ENCODE data around the gene RNF187. TPM values are rescaled to one million over a fixed set of nuclear protein-coding genes. Genes with fewer than 3 reads are reported as not detected.

Gene RNF187
- total RNA-seq, 1 donor from 2014 or later = 153 TPM

DNA sequence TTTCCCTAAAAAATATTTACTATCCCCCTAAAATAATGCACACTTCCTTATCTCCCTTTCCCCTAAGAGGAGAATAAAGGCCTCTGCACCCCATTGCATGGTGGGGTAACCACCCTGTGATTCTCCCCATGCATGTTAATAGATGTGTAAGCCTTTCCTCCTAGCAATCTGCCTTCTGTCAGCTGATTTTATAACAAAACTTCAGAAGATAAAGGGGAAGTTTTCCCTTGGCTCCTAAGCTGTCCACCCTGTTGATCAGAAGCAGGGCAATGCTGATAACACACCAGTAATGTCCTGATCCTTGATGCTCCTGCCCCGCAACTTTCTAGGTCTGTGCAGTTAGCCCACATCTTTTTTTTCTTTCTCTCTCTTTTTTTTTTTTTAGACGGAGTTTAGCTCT is 11.4 kb upstream of the RNF187 start:
- Mint-ChIP-seq H3K36me3 (ENCODE audit: low read depth, unreplicated experiment) (no peaks in the 10 kb centered on the region), H3K27ac (ENCODE audit: unreplicated experiment) (no peak overlapping the region), H3K27me3 (ENCODE audit: unreplicated experiment) (peaks cover 6% of the 10 kb centered on the region), H3K4me1 (ENCODE audit: unreplicated experiment) (peaks cover 6% of the 10 kb centered on the region), H3K9me3 (ENCODE audit: unreplicated experiment) (no peaks in the 10 kb centered on the region), H3K4me3 (ENCODE audit: unreplicated experiment) (no peak overlapping the region)
- DNase-seq (ENCODE audit: low spot score) = no peak
- TF ChIP-seq CTCF (IDR thresholded peaks at IDR 0.05; ENCODE audit: unreplicated experiment) = no peak

GRCh38 chr1:228477263-228477662 is 9.9 kb upstream of the RNF187 start:
- no peaks in the 10 kb centered on the region for H3K36me3 Mint-ChIP-seq (ENCODE audit: low read depth, unreplicated experiment)
- DNase-seq (ENCODE audit: low spot score) = no peak
- no peaks in the 10 kb centered on the region for H3K9me3 Mint-ChIP-seq (ENCODE audit: unreplicated experiment)
- H3K27me3 Mint-ChIP-seq (ENCODE audit: unreplicated experiment) = peaks cover 6% of the 10 kb centered on the region
- H3K4me1 Mint-ChIP-seq (ENCODE audit: unreplicated experiment) = peaks cover 6% of the 10 kb centered on the region
- H3K27ac Mint-ChIP-seq (ENCODE audit: unreplicated experiment) = no peak overlapping the region
- H3K4me3 Mint-ChIP-seq (ENCODE audit: unreplicated experiment) = no peak overlapping the region
- TF ChIP-seq CTCF (IDR thresholded peaks at IDR 0.05; ENCODE audit: unreplicated experiment) = no peak

- H3K4me3 Mint-ChIP-seq (ENCODE audit: unreplicated experiment) = no peak overlapping the region
- H3K27ac Mint-ChIP-seq (ENCODE audit: unreplicated experiment) = no peak overlapping the region
- H3K36me3 Mint-ChIP-seq (ENCODE audit: low read depth, unreplicated experiment) = no peaks in the 10 kb centered on the region
- H3K27me3 Mint-ChIP-seq (ENCODE audit: unreplicated experiment) = peaks cover 6% of the 10 kb centered on the region
- H3K4me1 Mint-ChIP-seq (ENCODE audit: unreplicated experiment) = peaks cover 6% of the 10 kb centered on the region
- no peak for TF ChIP-seq CTCF (IDR thresholded peaks at IDR 0.05; ENCODE audit: unreplicated experiment)
- DNase-seq (ENCODE audit: low spot score) = no peak
- H3K9me3 Mint-ChIP-seq (ENCODE audit: unreplicated experiment) = no peaks in the 10 kb centered on the region
These were observed 8.9 kb upstream of the RNF187 start for GRCh38 chr1:228478326-228478725.

- Mint-ChIP-seq H3K4me3 (ENCODE audit: unreplicated experiment) (no peak overlapping the region), H3K36me3 (ENCODE audit: low read depth, unreplicated experiment) (no peaks in the 10 kb centered on the region), H3K27me3 (ENCODE audit: unreplicated experiment) (peaks cover 6% of the 10 kb centered on the region), H3K4me1 (ENCODE audit: unreplicated experiment) (peaks cover 6% of the 10 kb centered on the region), H3K27ac (ENCODE audit: unreplicated experiment) (no peak overlapping the region), H3K9me3 (ENCODE audit: unreplicated experiment) (no peaks in the 10 kb centered on the region)
- TF ChIP-seq CTCF (IDR thresholded peaks at IDR 0.05; ENCODE audit: unreplicated experiment) = no peak
- DNase-seq (ENCODE audit: low spot score) = no peak
These were observed 8.1 kb upstream of the RNF187 start for GRCh38 chr1:228478912-228479711.

DNA sequence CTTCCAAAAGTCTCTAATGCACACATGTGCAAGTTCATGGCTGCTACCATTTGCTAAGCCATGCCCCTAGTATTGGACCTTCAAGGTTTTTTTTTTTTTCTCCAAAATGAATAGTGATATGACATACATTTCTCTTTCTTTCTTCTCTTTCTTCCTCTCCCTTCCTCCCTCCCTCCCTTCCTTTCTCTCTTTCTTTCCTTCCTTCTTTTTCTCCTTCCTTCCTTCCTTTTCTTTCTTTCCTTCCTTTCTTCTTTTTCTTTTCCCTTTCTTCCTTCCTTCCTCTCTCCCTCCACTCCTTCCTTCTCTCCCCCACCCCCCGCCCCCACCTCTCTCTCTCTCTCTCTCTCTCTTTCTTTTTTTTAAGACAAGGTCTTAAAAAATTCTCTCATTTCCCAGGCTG is 3.4 kb upstream of the RNF187 start:
- DNase-seq (ENCODE audit: low spot score) = no peak
- Mint-ChIP-seq H3K4me3 (ENCODE audit: unreplicated experiment) (no peak overlapping the region), H3K27ac (ENCODE audit: unreplicated experiment) (no peak overlapping the region), H3K36me3 (ENCODE audit: low read depth, unreplicated experiment) (no peaks in the 10 kb centered on the region), H3K9me3 (ENCODE audit: unreplicated experiment) (no peaks in the 10 kb centered on the region), H3K27me3 (ENCODE audit: unreplicated experiment) (peaks cover 9% of the 10 kb centered on the region), H3K4me1 (ENCODE audit: unreplicated experiment) (peaks cover 4% of the 10 kb centered on the region)
- no peak for TF ChIP-seq CTCF (IDR thresholded peaks at IDR 0.05; ENCODE audit: unreplicated experiment)
